Mesodermal cell (in vitro differentiated cells): ENCODE data around the gene ADGRG4.
"Not testable (repeated sequence)": the region's sequence is repeated elsewhere in the genome, so short reads cannot be mapped to it uniquely, and the experiment has no call there.

Experiments used
- H3K27ac ChIP-seq: 2 replicates; pipeline ENCODE4 v1.7.0; 2013; ENCODE audit warnings: mild to moderate bottlenecking, low read depth, low read length, moderate library complexity; ENCODE audit not compliant: severe bottlenecking
- H3K36me3 ChIP-seq: 2 replicates; pipeline ENCODE4 v1.7.1; 2013; ENCODE audit warnings: mild to moderate bottlenecking, low read length, moderate library complexity; ENCODE audit not compliant: control insufficient read depth, insufficient read depth
- H3K4me1 ChIP-seq: one replicate; pipeline ENCODE4 v1.7.1; 2013; ENCODE audit warnings: mild to moderate bottlenecking, low read length; ENCODE audit not compliant: insufficient read depth, control insufficient read depth, poor library complexity, severe bottlenecking
- H3K4me3 ChIP-seq: 2 replicates; pipeline ENCODE4 v1.7.0; 2013; ENCODE audit warnings: low read length, control low read depth, mild to moderate bottlenecking; ENCODE audit not compliant: insufficient read depth, poor library complexity, severe bottlenecking; ENCODE audit errors: extremely low read depth
- H3K9me3 ChIP-seq: 2 replicates; pipeline ENCODE4 v1.7.1; 2013; ENCODE audit warnings: mild to moderate bottlenecking, low read length, moderate library complexity; ENCODE audit not compliant: control insufficient read depth
- WGBS, 2 experiments: methylation state at CpG; one replicate each; pipeline ENCODE4 v1.1.5; 2013; ENCODE audit warnings: missing lambda C conversion rate in 2 of 2; ENCODE audit not compliant: insufficient coverage in 2 of 2; 5-methylcytosine and 5-hydroxymethylcytosine counted together

Gene ADGRG4

DNA sequence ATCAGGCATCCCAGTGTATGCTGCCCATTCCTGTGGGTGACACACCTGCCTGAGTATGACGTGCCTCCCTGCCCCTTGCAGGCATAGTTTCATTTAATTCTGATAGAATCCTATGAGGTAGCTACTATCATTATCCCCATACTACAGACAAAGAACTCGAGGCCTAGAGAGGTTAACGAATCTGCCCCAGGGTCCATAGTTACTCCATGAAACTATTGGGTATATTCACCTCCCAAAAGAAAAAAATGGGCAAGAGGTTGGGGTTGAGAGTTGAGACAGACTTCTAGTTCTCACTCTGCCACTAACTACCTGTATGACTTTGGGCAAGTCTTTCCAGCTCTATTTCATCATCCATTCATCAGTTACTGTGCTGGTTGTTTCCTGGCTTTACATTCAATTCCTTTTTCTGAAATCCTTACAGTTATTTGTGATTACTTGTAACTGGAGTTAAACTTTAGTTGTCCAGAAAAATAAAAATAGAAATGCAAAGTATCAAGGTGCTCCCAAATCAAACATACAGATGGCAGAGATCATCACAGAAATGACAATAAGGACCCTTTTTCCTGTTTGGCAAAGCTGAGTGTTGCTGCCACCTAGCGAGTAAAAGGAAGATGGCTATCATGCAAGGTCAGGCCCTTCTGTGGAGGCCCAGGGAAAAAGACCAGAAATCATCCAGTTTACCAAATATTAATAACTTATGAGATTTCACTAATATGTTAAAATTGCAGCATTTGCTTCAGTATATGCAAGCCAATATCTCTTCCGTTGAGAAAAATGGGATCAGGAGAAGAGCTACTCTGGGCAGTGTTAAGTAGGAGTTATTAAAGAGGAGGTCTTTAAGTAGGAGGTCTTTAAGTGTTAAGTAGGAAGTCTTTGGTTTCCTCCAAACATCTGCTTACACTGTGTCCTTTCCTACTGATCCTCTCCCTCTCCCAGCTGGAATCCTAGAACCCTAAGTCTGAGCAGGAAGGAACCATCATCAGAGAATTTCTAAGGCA lies 32.4 kb upstream of the ADGRG4 start:
- Histone ChIP-seq H3K27ac (no peak overlapping the region), H3K4me1 (no peaks in the 10 kb centered on the region), H3K36me3 (no peaks in the 10 kb centered on the region), H3K4me3 (no peak overlapping the region), H3K9me3 (no peaks in the 10 kb centered on the region)
- WGBS, 2 experiments: 0% methylated on average over 1 of the region's 5 CpGs; no CpG with 5 or more reads in 1 of the 2 experiments

DNA sequence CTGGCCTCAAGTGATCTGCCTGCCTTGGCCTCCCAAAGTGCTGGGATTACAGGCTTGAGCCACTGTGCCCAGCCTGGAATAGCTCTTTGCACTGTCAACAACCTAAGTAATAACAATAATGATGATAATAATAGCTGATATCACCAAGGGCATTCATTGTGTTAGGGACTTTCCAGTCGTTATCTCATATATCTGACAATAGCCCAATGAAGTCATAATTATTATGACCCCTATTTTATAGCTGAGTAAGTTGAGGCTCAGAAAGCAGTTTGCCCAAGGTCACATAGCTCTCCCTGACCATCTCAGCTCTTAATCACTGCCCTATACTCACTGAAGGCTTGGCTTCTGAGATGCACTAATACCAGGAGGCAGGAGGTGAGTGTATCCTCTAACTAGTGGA lies 30.8 kb upstream of the ADGRG4 start:
- no CpG with 5 or more reads among the region's 1 CpG for WGBS, 2 experiments
- H3K27ac ChIP-seq: no peak overlapping the region
- no peaks in the 10 kb centered on the region for H3K9me3 ChIP-seq
- H3K4me1 ChIP-seq: no peaks in the 10 kb centered on the region
- H3K4me3 ChIP-seq: no peak overlapping the region
- H3K36me3 ChIP-seq: no peaks in the 10 kb centered on the region

DNA sequence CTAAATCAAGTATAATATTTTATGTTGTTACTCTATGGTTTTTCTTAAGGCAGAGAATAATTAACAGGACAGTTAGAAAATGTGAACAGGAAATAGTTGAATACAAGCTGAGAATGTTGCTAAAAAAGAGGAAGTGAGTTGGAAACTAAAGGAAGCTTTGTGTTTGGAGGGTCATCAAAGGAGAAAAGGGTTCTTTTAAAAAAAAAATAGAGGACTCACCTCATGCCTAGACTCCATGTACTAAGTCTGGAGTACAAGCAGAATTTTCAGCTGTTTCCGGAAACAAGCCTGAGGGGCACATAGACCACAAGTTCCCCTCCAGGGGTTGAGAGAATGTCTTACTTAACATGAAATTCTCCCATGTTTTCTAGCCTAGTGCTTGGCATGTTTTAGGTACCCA lies 29.5 kb upstream of the ADGRG4 start:
- no peak overlapping the region for H3K4me3 ChIP-seq

DNA sequence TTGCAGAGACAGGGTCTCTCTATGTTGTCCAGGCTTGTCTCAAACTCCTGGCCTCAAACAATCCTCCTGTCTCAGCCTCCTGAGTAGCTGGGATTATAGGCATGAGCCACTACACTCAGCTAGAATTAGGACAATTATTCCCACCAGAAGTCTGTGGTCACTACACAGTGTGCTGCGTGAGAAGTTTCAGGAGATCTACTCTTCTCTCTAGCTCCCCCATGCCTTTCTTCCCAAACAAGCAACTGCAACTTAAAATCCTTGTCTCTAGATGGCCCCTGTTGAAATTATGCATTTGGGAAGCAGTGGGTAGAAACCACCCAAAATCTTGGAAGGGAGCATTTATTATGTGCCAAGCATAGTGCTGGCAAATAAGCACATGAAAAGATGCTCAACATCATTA lies 28.4 kb upstream of the ADGRG4 start:
- Histone ChIP-seq H3K9me3 (no peaks in the 10 kb centered on the region), H3K36me3 (no peaks in the 10 kb centered on the region), H3K27ac (no peak overlapping the region), H3K4me1 (no peaks in the 10 kb centered on the region), H3K4me3 (no peak overlapping the region)
- WGBS, 2 experiments: no CpG with 5 or more reads among the region's 1 CpG

More for the DNA sequence above, 29.5 kb upstream of the ADGRG4 start:
- Histone ChIP-seq H3K9me3 (no peaks in the 10 kb centered on the region), H3K27ac (no peak overlapping the region), H3K4me1 (no peaks in the 10 kb centered on the region), H3K36me3 (no peaks in the 10 kb centered on the region)
- no CpG with 5 or more reads among the region's 1 CpG for WGBS, 2 experiments

DNA sequence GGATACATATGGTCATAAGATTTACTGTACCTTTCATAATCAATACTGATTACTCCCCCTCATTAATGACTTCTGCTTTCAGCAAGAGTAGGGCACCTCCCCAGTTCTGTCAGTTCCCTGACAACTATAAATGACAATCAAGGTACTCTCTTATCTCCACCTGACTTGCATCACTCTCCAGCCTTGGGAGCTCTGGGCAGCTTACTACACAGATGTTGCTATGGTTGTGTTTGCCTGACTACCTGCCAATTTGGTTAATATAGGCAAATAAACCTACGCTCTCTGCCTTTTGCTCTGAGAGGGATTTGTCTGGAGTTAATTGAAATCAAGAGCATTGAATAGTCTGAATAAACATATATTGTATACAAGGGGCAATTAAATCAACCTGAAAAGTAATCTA lies 26.8 kb upstream of the ADGRG4 start:
- H3K27ac ChIP-seq: no peak overlapping the region
- no peaks in the 10 kb centered on the region for H3K36me3 ChIP-seq
- no CpG with 5 or more reads among the region's 1 CpG for WGBS, 2 experiments
- no peaks in the 10 kb centered on the region for H3K4me1 ChIP-seq
- no peaks in the 10 kb centered on the region for H3K9me3 ChIP-seq
- no peak overlapping the region for H3K4me3 ChIP-seq

DNA sequence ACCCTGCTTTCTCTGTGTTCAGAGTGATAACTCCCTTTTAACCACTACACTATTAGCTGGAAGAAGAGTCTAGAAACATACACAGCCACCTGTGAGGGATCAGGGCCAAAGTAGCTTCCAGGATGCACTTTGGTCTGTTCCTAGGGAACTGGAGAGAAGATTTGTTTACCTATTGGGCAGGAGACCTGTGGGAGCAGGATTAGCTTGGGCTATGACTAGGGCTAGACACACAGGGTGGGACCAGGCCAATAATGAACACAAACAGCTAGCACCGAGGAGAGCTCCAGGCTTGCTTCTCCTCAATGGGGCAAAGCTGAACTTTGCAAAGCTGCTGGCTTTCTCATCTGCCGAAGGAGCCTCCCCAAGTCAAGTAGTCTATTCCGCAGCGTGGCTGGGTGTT lies 25.2 kb upstream of the ADGRG4 start:
- H3K4me3 ChIP-seq: no peak overlapping the region
- 68 to 72% methylated on average over 3 to 4 of the region's 4 CpGs for WGBS, 2 experiments
- no peaks in the 10 kb centered on the region for H3K4me1 ChIP-seq
- no peaks in the 10 kb centered on the region for H3K9me3 ChIP-seq
- H3K36me3 ChIP-seq: no peaks in the 10 kb centered on the region
- no peak overlapping the region for H3K27ac ChIP-seq

DNA sequence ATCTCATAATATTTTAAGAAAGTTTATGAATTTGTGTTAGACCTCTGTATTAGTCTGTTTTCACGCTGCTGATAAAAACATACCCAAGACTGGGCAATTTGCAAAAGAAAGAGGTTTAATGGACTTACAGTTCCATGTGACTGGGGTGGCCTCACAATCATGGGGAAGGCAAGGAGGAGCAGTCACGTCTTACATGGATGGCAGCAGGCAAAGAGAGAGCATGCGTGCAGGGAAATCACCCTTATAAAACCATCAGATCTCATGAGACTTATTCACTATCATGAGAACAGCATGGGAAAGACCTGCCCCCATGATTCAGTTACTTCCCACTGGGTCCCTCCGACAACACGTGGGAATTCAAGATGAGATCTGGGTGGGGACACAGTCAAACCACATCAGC lies 14.4 kb upstream of the ADGRG4 start:
- H3K9me3 ChIP-seq, H3K4me1 ChIP-seq, H3K4me3 ChIP-seq, H3K27ac ChIP-seq, H3K36me3 ChIP-seq: not testable (repeated sequence)
- 89% methylated on average over 3 of the region's 5 CpGs; no CpG with 5 or more reads in 1 of the 2 experiments for WGBS, 2 experiments

DNA sequence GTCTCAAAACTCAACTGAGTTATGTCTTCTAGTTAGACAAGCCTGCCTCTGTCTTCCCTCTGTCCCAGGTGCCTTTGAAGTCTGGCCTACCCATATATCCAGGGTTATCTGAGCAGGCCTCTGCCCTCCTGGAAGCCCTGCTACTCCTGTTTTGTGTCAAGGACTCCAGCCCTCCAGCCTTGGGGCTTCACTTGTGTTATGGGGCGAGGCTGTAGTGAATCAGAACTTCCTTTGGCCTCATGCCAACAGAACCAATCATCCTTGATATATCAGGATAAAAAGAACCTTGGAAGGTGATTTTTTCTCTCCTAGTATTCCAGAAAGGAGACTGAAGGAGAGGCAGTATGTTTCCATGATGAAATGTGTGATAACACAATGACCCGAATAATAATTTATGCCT lies 8.9 kb upstream of the ADGRG4 start:
- Histone ChIP-seq H3K4me3 (no peak overlapping the region), H3K36me3 (no peaks in the 10 kb centered on the region), H3K27ac (no peak overlapping the region), H3K4me1 (no peaks in the 10 kb centered on the region), H3K9me3 (no peaks in the 10 kb centered on the region)
- WGBS, 2 experiments: 40% methylated on average over 1 of the region's 2 CpGs; no CpG with 5 or more reads in 1 of the 2 experiments

DNA sequence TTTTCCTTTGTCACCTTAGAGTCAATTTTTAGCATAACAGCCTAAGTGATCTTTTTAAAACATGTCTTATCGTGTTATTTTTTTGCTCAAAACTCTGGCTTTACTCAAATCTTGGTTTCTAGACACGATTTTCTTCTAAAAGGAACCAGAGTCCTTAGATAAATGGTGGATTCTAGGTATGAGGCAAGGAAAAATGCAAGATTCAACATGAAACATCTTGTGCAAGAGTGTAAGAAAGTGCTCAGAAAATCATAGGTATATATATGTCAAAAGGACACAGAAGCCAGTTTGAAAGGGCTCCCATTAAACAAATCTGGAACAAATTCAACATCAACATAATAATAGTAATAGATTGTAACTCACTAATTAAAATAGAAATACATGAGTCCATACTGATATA lies 8.1 kb upstream of the ADGRG4 start:
- Histone ChIP-seq H3K9me3 (no peaks in the 10 kb centered on the region), H3K27ac (no peak overlapping the region), H3K36me3 (no peaks in the 10 kb centered on the region), H3K4me3 (no peak overlapping the region), H3K4me1 (no peaks in the 10 kb centered on the region)
- WGBS, 2 experiments: 100% methylated on average over 1 of the region's 2 CpGs; no CpG with 5 or more reads in 1 of the 2 experiments

DNA sequence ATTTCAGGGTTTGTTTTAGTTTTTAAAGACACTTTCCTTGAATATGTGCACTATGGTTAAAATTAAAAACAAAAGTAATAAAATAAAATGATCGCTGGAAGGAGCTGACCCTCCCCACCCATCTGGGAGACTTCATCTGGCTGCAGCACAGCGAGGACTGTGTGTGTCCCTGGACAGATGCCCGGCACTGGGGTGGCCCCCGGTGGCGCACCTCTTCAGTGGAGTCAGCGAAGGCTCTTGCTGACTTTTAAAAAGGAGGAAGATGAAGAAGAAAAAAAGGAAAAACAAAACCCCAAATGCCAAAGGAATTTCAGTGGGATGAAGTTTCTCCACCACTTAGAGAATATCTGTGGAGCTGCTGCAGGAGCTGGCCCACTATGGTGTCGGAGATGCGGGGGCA lies 5.4 kb upstream of the ADGRG4 start:
- H3K9me3 ChIP-seq: no peaks in the 10 kb centered on the region
- no CpG with 5 or more reads among the region's 8 CpGs for WGBS, 2 experiments
- H3K36me3 ChIP-seq: no peaks in the 10 kb centered on the region
- no peak overlapping the region for H3K27ac ChIP-seq
- no peak overlapping the region for H3K4me3 ChIP-seq
- no peaks in the 10 kb centered on the region for H3K4me1 ChIP-seq

DNA sequence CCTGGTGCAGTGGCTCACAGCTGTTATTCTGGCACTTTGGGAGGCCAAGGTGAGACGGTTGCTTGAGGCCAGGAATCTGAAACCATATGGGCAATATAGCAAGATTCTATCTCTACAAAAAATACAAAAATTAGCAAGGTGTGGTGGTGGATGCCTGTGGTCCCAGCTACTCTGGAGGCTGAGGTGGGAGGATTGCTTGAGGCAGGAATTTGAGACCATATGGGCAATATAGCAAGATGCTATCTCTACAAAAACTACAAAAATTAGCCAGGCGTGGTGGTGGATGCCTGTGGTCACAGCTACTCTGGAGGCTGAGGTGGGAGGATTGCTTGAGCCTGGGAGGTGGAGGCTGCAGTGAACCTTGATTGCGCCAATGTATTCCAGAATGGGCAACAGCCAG lies 2.3 kb downstream of the ADGRG4 start:
- no peak overlapping the region for H3K27ac ChIP-seq
- no peaks in the 10 kb centered on the region for H3K4me1 ChIP-seq
- H3K9me3 ChIP-seq: no peaks in the 10 kb centered on the region
- no peaks in the 10 kb centered on the region for H3K36me3 ChIP-seq
- no peak overlapping the region for H3K4me3 ChIP-seq
- WGBS, 2 experiments: no CpG with 5 or more reads among the region's 3 CpGs
